Measurements from ENCODE around the gene JMJD8.

Gene JMJD8

DNA sequence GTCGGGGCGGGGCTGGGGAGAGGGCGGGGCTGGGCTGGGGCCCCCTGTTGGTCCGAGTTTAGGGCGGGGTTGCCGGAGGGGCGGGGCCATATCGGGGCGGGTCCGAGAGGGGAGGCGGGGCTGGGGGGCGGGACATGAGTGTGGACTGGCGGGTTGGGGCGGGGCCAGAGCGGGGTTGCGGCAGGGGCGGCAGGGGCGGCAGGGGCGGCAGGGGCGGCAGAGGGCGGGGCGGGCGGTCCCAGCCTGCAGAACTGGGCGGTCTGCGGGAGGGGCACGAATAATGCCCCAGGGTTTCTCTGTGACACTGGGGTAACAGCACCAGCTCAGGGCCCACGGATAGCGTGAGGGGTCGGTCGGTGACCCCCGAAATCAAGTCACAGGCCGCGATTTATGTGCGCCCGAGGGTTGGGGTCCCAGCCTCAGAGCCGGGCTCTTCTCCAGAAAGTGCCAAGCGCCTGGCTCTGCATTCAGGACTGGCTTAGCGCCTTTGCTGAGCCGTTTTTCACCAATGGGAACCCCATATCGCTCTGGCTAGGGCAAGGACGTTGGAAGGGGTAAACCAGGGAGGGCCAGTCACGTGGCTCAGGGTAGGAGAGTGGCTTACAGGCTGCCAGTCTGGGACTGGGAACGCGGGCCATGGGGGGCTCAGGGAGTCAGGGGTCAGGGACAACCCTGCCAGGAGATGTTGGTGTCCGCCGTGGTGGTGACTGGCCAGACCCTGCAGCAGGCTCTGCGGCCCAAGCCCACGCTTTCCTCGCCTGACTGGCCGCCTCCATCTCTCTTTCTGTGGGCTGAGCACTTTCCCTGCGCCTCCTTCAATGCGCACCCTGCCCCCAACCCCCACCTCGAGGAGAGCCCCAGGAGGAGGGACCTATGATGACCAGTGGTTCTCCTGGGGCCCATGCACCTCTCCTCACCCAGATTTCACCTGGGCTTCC lies 46.8 kb downstream of the JMJD8 start:
- H3K27me3 Mint-ChIP-seq (ENCODE audit: low read depth), result no peaks in the 10 kb centered on the region
- peak overlapping the region; percentile 94 for H3K27ac Mint-ChIP-seq
- DNase-seq (ENCODE audit: low spot score), result no peak
- peak overlapping the region; percentile 94 for H3K4me3 Mint-ChIP-seq
- peaks cover 2% of the 10 kb centered on the region for H3K36me3 Mint-ChIP-seq (ENCODE audit: low read depth)
- H3K9me3 Mint-ChIP-seq, result no peaks in the 10 kb centered on the region
- peaks cover 8% of the 10 kb centered on the region for H3K4me1 Mint-ChIP-seq (ENCODE audit: low read depth)

DNA sequence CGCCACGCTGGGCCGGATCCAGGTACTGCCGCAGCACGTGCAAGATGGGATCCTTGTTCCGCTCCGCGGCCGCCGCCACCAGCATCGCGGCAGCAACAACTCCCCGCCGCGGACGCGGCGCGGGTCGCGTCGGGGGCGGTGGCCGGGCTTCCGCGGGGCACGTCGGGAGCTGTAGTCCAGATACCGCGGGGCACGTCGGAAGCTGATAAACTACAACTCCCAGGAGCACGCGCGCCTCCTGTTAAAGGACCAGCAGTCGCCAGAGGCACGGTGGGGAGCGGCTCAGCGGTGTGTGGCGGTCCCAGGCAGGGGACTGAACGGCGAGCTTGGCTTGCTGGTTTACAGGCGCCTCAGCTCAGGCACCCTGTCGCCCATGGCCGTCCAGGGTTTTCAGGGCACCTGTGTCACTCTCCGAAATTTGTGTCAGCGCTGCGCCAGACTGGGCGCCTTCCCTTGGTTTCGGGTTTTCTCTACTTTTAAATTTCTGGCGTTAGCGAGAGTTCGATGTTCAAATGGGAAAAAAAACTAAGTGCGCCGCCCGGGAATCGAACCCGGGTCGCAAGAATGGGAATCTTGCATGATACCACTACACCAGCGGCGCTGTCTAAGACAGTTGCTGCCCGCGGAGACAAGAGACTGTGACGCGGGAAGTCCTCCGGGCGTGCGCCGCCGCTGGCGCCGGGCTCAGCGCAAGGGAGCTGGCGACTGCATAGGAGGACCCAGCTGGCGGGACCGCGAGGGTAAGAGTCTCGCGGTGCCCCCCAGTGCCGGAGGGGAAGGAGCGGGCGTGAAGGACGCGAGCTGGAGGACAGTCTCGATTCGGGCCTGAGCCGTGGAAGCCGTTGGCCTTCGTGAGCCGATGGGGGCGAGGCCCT lies 47.7 kb downstream of the JMJD8 start, which contains the start of gene METTL26:
Gene METTL26 (minus strand): TSS at position 100 of the 875 bp plus-strand sequence. CDS start 15 bp downstream, at position 85.
- H3K4me3 Mint-ChIP-seq, result peak within 1 kb of the TSS; percentile 94
- H3K27me3 Mint-ChIP-seq (ENCODE audit: low read depth), result no peaks in the 10 kb centered on the region
- peaks cover 2% of the 10 kb centered on the region for H3K36me3 Mint-ChIP-seq (ENCODE audit: low read depth)
- DNase-seq (ENCODE audit: low spot score), result peak; percentile 93
- H3K4me1 Mint-ChIP-seq (ENCODE audit: low read depth), result peaks cover 8% of the 10 kb centered on the region
- no peaks in the 10 kb centered on the region for H3K9me3 Mint-ChIP-seq
- peak within 1 kb of the TSS; percentile 94 for H3K27ac Mint-ChIP-seq

DNA sequence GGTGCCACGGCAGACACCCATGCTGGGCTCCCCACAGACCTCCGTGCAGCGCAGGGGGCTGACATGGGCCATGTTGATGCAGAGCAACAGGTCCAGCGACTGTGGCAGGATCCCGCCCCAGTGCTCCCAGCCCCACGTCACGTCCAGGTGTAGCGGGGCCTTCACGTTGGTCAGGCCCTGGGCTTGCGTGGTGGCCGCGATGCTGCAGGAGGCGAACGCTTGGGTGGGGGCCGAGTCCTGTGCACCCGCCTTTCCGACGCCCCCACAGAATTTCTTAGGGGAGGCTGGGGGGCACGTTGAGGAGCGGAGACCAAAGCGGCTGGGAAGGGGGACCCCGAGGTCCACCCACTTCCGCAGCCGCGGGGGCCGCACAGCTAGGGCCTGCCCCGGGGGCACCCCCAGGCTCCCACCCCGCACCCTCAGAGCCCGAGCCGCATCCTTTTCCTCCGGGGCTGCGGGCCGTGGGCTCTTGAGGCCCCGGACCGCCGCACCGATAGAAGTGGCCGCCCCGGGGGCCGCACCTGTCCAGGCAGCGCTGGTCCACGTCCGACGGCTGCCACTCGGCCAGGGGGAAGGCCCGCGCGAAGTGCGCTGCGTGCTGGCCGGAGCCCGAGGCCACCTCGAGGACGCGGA lies 48.4 kb downstream of the JMJD8 start:
- H3K9me3 Mint-ChIP-seq, result no peaks in the 10 kb centered on the region
- no peak for DNase-seq (ENCODE audit: low spot score)
- H3K36me3 Mint-ChIP-seq (ENCODE audit: low read depth), result peaks cover 2% of the 10 kb centered on the region
- no peak overlapping the region for H3K27ac Mint-ChIP-seq
- peaks cover 8% of the 10 kb centered on the region for H3K4me1 Mint-ChIP-seq (ENCODE audit: low read depth)
- H3K4me3 Mint-ChIP-seq, result peak overlapping the region; percentile 61
- H3K27me3 Mint-ChIP-seq (ENCODE audit: low read depth), result no peaks in the 10 kb centered on the region

DNA sequence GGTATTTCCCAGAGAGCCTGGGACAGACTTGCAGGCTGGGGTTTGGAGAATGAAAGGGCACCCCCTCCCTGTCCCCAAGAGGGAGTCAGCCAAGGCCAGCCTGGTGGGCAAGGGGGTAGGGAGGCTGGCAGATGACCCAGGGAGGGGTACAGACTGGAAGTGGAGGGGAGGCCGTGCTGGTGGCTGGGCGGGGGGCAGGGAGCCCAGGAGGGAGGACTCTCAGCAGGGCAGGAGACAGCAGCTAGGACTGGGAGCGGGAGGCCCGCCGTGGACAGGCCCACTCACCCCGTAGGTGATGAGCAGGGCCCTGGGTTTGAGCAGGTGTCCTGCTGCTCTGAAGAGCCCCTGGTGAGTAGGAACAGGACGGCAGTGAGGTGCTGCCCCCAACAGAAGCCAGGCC lies 49.1 kb downstream of the JMJD8 start:
- Mint-ChIP-seq H3K4me1 (ENCODE audit: low read depth) (peaks cover 8% of the 10 kb centered on the region), H3K27ac (peak overlapping the region; percentile 67), H3K27me3 (ENCODE audit: low read depth) (no peaks in the 10 kb centered on the region), H3K4me3 (peak overlapping the region; percentile 78), H3K36me3 (ENCODE audit: low read depth) (peaks cover 2% of the 10 kb centered on the region), H3K9me3 (no peaks in the 10 kb centered on the region)
- no peak for DNase-seq (ENCODE audit: low spot score)

DNA sequence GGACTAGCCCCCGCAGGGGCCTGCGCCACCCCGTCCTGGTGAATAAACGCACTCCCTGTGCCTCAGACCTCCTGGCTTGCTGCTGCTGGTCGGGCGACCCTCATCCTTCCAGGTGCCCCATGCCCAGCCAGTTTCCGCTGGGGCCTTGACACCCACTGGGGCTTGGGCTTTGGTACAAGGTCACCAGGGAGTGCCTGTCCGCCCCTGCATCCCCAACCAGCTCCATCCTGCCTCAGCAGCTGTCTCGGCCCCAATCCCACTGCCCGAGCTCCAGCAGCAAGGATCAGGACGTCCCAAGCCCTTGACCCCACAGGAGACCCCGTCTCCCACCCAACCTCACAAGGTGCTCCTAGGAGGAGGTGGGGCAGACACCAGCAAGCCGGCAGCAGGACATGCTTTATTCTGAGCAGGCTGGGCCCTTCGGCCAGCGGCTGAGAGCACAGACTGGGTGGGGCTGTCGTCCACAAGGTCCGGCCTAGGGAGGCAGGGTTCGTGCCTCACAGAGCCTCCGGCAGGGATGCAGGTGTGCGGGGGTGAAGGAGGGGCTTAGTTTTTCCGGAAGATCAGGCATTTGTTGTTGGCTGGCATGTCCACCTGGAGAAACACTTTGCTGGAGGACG lies 50.0 kb downstream of the JMJD8 start:
- H3K27me3 Mint-ChIP-seq (ENCODE audit: low read depth), result no peaks in the 10 kb centered on the region
- H3K27ac Mint-ChIP-seq, result no peak overlapping the region
- peak overlapping the region; percentile 59 for H3K4me3 Mint-ChIP-seq

DNA sequence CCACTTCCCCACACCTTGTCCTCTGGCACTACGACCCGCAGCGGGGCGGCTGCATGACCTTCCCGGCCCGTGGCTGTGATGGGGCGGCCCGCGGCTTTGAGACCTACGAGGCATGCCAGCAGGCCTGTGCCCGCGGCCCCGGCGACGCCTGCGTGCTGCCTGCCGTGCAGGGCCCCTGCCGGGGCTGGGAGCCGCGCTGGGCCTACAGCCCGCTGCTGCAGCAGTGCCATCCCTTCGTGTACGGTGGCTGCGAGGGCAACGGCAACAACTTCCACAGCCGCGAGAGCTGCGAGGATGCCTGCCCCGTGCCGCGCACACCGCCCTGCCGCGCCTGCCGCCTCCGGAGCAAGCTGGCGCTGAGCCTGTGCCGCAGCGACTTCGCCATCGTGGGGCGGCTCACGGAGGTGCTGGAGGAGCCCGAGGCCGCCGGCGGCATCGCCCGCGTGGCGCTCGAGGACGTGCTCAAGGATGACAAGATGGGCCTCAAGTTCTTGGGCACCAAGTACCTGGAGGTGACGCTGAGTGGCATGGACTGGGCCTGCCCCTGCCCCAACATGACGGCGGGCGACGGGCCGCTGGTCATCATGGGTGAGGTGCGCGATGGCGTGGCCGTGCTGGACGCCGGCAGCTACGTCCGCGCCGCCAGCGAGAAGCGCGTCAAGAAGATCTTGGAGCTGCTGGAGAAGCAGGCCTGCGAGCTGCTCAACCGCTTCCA lies 50.6 kb downstream of the JMJD8 start:
- Mint-ChIP-seq H3K36me3 (ENCODE audit: low read depth) (peaks cover 2% of the 10 kb centered on the region), H3K4me3 (no peak overlapping the region), H3K4me1 (ENCODE audit: low read depth) (peaks cover 8% of the 10 kb centered on the region), H3K9me3 (no peaks in the 10 kb centered on the region), H3K27me3 (ENCODE audit: low read depth) (no peaks in the 10 kb centered on the region), H3K27ac (no peak overlapping the region)
- DNase-seq (ENCODE audit: low spot score), result no peak

More for the DNA sequence above, 50.0 kb downstream of the JMJD8 start:
- peaks cover 2% of the 10 kb centered on the region for H3K36me3 Mint-ChIP-seq (ENCODE audit: low read depth)
- DNase-seq (ENCODE audit: low spot score), result no peak
- H3K9me3 Mint-ChIP-seq, result no peaks in the 10 kb centered on the region
- H3K4me1 Mint-ChIP-seq (ENCODE audit: low read depth), result peaks cover 8% of the 10 kb centered on the region

DNA sequence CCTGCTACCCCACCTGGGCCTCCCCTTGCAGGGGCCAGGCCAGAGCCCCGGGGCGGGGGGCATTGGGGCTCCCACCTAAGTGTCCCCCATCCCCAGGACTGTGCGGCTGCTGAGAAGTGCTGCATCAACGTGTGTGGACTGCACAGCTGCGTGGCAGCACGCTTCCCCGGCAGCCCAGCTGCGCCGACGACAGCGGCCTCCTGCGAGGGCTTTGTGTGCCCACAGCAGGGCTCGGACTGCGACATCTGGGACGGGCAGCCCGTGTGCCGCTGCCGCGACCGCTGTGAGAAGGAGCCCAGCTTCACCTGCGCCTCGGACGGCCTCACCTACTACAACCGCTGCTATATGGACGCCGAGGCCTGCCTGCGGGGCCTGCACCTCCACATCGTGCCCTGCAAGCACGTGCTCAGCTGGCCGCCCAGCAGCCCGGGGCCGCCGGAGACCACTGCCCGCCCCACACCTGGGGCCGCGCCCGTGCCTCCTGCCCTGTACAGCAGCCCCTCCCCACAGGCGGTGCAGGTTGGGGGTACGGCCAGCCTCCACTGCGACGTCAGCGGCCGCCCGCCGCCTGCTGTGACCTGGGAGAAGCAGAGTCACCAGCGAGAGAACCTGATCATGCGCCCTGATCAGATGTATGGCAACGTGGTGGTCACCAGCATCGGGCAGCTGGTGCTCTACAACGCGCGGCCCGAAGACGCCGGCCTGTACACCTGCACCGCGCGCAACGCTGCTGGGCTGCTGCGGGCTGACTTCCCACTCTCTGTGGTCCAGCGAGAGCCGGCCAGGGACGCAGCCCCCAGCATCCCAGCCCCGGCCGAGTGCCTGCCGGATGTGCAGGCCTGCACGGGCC lies 51.4 kb downstream of the JMJD8 start:
- no peak overlapping the region for H3K4me3 Mint-ChIP-seq

DNA sequence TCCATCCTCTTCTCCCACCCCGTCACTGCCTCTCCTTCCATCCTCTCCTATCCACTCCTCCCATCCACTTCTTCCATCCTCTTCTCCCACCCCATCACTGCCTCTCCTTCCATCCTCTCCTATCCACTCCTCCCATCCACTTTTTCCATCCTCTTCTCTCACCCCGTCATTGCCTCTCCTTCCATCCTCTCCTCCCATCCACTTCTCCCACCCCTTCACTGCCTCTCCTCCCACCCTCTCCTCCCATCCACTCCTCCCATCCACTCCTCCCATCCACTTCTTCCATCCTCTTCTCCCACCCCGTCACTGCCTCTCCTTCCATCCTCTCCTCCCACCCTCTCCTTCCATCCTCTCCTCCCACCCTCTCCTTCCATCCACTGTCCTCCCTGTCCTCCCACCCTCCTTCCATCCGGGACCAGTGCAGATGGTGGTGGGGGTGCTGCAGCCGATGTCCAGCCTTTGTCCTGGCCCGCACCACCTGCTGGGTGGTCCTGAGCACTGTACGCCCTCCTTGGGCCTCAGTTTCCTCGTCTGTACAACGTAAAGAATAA lies 52.3 kb downstream of the JMJD8 start:
- Mint-ChIP-seq H3K9me3 (no peaks in the 10 kb centered on the region), H3K27ac (no peak overlapping the region), H3K4me1 (ENCODE audit: low read depth) (peaks cover 8% of the 10 kb centered on the region), H3K27me3 (ENCODE audit: low read depth) (no peaks in the 10 kb centered on the region), H3K36me3 (ENCODE audit: low read depth) (peaks cover 2% of the 10 kb centered on the region), H3K4me3 (no peak overlapping the region)
- no peak for DNase-seq (ENCODE audit: low spot score)

More for the DNA sequence above, 51.4 kb downstream of the JMJD8 start:
- Mint-ChIP-seq H3K9me3 (no peaks in the 10 kb centered on the region), H3K27me3 (ENCODE audit: low read depth) (no peaks in the 10 kb centered on the region), H3K4me1 (ENCODE audit: low read depth) (peaks cover 8% of the 10 kb centered on the region), H3K36me3 (ENCODE audit: low read depth) (peaks cover 2% of the 10 kb centered on the region), H3K27ac (no peak overlapping the region)
- no peak for DNase-seq (ENCODE audit: low spot score)
